Stimulated activated CD4-positive, alpha-beta T cell treated with anti-CD3 and anti-CD28 coated beads, Interleukin-4, amount 100 ng/mL, for 48 hours (primary cell): Measurements from ENCODE around the gene RFFL.

Experiments used
- DNase-seq, 2 donors: peaks; one replicate each; pipeline ENCODE4 v3.0.0-alpha.2; 2020; ENCODE audit warnings: low read depth in 2 of 2

Gene RFFL

GRCh38 chr17:35081638-35082037, 18.1 kb upstream of the RFFL start:
- no peak for DNase-seq

GRCh38 chr17:35080536-35080935, 17.0 kb upstream of the RFFL start:
- no peak for DNase-seq

- DNase-seq = no peak
Observed at GRCh38 chr17:35079547-35080423, 16.3 kb upstream of the RFFL start.

GRCh38 chr17:35076874-35077273, 13.4 kb upstream of the RFFL start:
- DNase-seq = no peak

GRCh38 chr17:35074711-35075707, 11.5 kb upstream of the RFFL start:
- no peak for DNase-seq

- no peak for DNase-seq
Observed at GRCh38 chr17:35073991-35074627, 10.6 kb upstream of the RFFL start.

GRCh38 chr17:35073183-35073790, 9.8 kb upstream of the RFFL start:
- no peak for DNase-seq

GRCh38 chr17:35069311-35069710, 5.8 kb upstream of the RFFL start:
- no peak for DNase-seq

GRCh38 chr17:35068249-35068648, 4.7 kb upstream of the RFFL start:
- DNase-seq = no peak

- no peak for DNase-seq
Observed at GRCh38 chr17:35065880-35066279, 2.4 kb upstream of the RFFL start.

- DNase-seq = no peak
Observed at GRCh38 chr17:35064516-35065215, 1.2 kb upstream of the RFFL start.

GRCh38 chr17:35062308-35062707, 1.2 kb downstream of the RFFL start:
- DNase-seq = no peak

- no peak for DNase-seq
Observed at GRCh38 chr17:35057332-35057915, 6.1 kb downstream of the RFFL start.

- no peak for DNase-seq
Observed at GRCh38 chr17:35056013-35056412, 7.5 kb downstream of the RFFL start.

GRCh38 chr17:35053204-35053603, 10.3 kb downstream of the RFFL start:
- no peak for DNase-seq

- no peak for DNase-seq
Observed at GRCh38 chr17:35052780-35053179, 10.7 kb downstream of the RFFL start.

- DNase-seq = no peak
Observed at GRCh38 chr17:35052241-35052610, 11.3 kb downstream of the RFFL start.

- DNase-seq = no peak
Observed at GRCh38 chr17:35051579-35052240, 11.8 kb downstream of the RFFL start.

- DNase-seq = no peak
Observed at GRCh38 chr17:35051183-35051578, 12.3 kb downstream of the RFFL start.

GRCh38 chr17:35050170-35050569, 13.3 kb downstream of the RFFL start:
- no peak for DNase-seq
